Stimulated activated CD8-positive, alpha-beta memory T cell treated with anti-CD3 and anti-CD28 coated beads, Interleukin-4, amount 100 ng/mL, for 48 hours (primary cell): ENCODE results near the gene TMEM31.

Source experiments
- DNase-seq: peaks from one replicate; pipeline ENCODE4 v3.0.0-alpha.2; 2020

The TMEM31 gene, protein sequence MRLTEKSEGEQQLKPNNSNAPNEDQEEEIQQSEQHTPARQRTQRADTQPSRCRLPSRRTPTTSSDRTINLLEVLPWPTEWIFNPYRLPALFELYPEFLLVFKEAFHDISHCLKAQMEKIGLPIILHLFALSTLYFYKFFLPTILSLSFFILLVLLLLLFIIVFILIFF

DNA sequence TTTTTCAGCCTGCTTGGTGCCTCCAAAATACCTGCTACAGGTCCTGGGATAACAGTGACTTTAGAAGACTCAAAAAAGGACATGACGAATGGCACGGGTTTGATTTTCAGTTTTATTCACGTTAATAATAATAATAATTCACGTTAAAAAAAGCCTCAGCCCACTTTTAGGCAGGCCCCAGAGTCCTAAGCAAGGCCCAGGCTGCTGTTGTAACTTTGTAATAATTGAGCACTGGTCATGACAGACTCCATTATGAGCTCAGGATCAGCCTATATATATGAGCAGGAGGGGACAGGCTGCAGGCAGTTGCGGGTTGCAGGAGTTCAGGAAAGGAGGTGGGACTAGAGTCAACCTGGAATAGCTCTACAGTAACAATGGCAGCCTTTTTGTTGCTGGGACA lies at the start of gene TMEM31:
TSS of gene TMEM31 (plus strand) at position 301 of the 400 bp plus-strand sequence. CDS start 1,350 bp downstream, outside the sequence.
- DNase-seq, result no peak

DNA sequence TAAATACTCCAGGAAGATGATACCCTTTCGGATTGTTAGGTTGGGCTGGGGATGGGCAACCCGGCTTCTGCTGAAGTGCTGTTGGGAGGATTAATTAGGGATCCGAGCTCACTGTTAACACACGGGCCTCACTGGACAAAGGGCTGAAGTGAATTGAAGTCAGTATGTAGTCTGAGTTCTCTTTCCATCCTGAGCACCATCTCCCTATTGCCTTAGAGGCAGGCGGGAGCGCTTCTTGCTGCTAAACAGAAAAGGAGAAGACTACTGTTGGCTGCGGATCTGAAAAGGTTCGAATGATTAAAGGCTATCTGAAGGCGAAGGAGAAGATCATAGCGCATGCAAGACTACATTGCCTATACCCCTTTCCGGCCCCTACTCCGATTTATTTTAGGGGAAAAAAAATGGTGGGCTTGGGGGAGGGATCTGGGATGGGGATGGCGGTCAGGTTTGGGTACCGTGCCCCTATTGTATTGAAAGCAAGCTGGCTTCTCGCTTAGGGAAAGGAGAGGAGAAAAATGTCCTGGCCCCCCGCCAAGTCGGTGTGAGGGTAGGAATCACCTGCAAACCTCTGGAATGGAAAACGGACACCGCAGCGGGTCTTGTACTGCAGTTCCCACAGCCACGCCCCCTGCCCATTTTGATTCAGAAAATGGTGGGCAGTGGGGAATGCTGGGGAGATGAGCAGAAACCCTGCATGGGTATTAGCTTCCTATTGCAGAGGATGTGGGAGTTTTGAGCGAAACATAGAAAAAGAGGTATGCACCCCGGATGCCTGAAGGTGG lies 46.5 kb upstream of the TMEM31 start:
- DNase-seq, result no peak

DNA sequence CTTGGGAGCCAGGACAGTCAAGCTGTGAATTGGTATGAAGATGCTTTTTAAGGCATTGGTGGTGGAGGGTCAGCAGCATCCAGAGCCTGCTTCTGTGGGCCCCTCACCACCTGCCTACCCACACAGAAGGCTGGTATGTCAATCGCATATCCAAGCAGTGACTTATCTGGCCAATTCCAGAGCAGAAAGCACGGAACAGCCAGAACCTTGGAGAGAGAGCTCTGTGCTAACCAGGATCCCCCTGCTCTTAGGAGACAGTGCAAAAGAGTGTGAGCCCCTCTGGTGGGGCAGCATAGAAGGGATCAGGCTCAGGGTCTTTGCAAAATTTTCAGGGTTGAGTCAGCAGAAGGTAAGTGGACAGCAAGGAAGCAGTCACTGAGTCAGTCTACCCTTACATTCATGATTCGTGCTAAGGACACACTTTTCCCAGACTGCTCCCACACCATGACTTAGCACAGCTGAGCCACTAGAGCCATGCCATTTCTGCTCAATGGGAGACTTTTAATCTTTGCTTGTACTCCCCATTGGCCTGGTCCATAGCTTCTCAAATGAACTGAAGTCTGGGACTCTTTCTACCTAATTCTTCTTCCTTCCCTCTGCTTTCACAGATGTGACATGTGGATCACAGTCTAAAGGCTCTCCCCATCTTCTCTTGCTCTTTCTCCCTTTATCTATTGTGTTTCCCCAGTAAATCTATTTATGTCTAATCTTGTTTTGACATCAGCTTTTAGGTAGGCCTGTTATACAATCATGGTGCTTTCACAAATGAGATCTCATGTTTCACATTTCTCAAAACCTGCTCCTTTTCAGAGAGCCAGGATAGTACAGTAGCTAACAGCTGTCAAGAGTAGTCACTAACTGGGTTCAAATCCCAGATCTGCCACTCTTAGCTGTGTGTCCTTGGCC lies 44.3 kb upstream of the TMEM31 start:
- no peak for DNase-seq

DNA sequence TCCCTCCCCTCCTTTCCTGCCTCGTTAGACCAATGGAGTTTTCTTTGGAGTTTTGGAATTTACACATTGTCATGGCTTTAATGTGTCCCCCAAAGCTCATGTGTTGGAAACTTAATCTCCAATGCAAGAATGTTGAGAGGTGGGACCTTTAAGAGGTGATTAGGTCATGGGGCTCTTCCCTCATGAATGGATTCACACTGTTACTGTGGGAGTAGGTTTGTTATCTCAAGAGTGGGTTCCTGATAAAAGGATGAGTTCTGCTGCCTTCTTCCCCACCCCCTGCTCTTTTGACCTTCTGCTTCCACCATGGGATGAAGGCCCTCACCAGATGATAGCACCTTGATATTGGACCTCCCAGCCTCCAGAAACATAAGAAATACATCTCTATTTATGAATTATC lies 41.0 kb upstream of the TMEM31 start:
- DNase-seq, result no peak

DNA sequence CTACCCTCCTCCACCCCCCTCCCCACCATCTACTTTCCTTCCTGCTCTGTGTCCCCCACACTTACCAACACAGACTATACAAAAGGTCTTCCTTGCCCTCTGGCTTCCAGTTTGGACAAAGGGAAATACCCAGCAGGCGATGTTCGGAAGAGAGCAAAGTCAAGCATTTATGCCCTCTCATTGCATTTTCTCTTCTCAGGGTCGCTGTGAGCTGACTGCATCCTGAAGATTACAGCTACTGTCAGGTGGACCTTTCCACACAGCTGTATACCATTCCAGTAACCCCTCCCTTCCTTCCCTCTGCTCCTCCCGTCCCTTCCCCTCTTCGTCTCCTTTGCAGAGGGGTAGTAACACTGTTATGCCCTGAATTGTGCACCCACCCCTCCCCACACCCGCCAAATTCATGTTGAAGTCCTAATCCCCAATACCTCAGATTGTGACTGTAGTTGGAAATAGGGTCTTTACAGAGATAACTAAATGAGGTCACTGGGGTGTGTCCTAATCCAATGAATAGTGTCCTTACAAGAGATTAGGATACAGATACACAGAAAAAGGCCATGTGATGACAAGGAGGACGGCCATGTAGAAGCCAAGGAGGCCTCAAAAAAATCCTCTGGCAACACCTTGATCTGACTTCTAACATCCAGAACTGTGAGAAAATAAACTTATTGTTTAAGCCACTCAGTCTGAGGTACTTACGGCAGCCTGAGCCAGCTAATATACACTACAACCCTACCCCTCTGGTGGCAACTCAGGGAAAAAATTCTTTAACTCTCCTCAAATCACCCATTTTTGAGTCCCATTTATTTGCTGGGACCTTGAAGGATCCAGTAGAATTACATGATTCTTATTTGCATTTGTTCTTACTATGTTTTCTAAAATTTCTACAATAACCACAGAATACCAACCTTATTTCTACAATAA lies 35.9 kb upstream of the TMEM31 start:
- DNase-seq, result no peak

DNA sequence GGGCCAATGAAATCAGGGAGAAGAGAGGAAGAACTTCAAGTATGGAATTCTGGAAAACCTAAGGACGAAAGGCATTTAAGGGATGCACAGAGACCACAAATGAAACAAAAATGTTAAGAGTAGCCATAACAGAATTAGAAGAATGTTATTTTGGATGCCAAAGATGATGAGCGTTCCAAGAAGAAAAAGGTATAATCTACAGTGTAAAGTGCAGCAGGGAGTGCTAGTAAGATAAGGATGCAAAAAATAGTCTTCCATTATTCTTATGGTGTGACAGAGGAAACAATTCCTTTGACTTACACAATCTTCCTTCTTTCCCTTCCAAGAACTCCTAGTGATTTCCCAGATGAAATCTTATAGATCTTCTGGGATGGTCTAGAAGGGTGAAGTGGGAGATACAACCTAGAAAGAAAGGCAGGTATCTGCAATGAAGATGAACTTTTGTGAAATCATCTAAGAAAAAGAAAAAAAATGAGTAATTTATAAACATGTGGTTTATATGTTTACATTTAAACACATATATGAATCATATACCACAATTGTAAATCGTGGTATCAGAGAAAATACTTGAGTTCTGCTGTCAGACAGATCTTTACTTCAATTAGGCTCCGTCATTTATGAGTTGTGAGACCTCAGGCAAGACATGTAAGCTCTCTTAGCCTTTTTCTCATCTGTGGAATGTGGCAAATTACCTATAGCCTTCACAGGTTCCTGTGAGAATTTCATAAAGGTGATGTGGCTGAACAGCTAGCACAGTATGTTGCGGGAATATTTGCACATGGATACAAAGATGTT lies 32.3 kb upstream of the TMEM31 start:
- no peak for DNase-seq

DNA sequence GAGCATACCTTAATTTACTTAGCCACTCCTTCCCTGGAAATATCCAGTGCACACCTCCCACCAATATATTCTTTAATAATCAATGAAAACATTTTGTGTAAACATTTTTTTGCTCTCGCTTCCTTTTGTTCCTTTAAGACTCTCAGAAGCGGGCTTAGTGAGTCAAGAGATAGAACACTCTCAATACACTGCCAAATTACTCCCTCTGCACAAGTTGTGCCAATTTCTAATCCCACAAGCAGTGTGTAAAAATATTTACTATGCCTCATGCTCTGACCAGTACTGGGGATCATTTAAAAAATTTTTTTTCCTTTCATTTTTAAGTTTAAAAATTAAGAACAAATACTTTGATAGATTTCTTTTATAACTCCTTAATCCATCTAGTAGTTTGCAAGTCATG lies 29.3 kb upstream of the TMEM31 start:
- DNase-seq, result no peak

DNA sequence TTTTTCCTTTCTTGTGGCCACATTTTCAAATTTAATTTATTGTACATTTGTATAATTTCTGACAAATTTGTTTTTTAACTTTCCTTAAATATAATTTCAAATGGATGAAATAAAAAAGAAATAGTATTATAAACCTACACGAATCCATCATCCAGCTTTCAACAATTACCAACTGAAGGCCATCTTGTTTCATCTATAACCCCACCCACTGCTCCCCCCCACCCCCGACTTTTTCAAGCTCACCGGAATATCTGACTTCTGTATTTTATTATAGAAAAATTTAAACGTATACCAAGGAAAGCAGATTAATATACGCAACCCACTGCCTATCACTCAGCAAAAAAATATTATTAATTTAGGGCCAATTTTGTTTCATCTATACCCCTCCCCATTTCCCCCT lies 25.3 kb upstream of the TMEM31 start:
- no peak for DNase-seq

DNA sequence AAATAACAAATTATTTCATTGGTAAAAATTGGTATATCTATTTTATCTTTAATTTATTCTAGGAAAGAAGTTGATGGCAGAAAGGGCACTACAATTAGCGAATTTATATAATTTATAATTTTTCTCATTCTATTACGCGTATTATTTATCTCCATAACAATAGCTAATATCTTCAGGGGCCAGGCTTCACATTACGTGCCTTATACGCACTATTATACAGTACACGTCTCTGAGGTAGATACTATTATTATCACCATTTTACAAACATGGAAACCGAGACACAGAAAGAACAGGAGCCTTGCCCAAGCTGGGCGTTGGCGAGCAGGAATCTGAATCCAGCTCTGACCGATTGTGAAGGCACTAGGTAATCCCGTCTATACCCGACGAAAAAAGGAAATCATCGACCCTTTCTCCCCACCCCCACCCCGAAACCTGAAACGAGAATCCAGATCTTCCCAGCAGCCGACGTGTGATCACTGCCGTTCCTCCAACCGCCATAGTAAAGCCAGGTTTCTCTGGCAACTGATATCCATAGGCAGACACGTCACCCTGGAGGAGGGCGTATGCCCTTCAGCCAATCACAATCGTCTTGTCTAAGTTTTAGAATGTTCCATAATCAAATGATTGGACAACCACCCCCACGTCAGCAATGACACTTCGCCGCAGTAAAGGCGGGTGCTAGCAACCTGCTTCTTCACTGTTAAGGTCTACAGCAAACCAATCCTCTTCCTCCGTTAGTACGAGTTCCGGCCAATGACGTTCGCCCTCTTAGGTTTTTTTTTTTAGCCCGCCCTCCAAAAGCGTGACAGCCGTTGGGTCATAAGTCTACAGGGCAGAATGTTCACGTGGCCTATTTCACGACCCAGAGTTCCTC lies 24.3 kb upstream of the TMEM31 start, which contains the start of gene MORF4L2:
TSS of gene MORF4L2 (minus strand) at position 501 of the 874 bp plus-strand sequence. CDS start 9,672 bp downstream, outside the sequence.
- peak; percentile 84 for DNase-seq

DNA sequence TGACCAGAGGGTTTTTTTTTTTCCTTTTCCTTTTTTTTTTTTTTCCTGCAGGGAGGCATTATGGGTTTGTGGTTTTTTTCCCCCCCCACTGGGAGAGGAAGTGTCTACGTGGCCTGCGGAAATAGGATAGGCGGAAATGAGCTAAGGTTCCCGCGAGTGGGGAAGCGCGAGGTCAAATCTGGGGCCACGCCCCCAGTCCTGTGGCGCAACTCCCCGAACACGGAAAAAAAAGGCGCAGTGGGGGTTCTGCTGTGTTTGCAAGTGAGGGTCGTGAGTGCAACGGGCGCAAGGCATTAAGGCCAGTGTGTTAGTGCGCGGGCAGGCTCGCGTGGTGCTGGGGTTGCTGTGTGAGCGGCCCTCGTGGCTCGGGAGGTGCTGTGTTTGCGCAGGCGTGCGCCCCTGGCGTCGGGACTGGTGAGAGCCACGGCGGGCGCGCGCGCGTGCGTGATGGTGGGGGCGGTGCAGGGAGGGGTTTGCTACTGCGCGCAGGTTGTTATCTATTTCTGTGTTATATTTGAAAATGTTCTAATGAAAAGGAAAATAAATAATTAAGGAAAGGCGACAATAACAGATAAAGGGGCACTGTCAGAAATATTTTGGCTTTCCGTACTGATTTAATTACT lies 23.5 kb upstream of the TMEM31 start:
- peak; percentile 88 for DNase-seq

DNA sequence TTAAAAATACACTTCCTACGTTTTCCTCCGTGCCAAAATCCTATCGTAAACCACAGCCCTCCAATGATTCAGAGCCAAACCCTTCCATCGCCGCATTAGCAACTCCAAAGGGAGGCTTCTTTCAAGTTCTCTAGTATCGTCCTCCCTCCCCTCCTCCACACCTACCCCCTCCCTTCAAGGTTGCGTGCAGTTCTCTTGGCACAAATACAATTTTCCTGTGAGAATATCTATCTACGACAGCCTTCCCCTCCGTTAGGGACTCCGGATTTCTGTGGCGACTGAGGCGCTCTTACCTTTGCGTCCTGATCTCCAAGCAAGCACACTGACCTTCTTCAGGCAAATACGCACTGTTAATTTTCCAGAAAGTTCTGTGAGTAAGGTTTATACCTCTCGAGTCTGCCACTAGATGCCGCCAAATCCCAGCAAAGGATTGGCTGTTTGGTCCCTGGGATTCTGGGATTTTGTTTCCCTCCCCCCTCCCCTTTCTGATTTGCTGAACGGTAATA lies 23.0 kb upstream of the TMEM31 start:
- peak; percentile 59 for DNase-seq

DNA sequence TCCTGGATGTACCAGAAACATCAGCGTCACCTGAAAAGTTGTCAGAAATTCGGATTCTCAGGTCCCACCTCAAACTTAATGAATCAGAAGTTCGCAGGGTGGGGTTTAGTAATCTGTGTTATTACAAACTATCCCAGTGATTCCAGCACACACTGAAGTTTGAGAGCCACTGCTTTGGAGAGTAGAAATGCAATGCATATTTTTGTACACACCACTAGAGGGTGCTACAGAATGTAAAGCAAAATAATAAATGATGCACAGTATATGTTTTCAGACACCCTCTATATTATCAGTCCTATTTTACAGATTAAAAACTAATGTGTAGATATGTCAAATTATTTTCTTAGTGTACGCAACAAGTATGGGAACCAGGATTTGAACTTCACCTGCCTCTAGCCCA lies 21.8 kb upstream of the TMEM31 start:
- DNase-seq, result no peak

DNA sequence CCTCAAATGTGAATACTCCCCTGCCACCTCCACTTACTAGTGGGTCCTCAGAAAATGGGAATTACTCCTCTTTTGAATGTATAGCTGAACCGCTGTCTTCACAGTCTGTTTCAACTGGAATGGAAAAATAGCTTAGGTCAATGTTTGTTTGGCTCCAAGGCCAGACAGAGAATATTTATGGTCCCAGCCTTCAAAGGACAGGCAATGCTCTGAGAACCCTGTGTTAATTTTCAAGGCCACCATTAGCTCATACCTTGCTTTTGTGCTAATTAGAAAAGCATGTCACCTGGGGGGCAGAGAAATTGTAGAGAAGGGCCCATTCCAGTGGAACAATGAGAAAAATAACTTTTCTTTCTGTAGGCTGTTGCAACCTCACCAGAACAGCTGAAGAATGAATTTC lies 19.6 kb upstream of the TMEM31 start:
- DNase-seq, result no peak

DNA sequence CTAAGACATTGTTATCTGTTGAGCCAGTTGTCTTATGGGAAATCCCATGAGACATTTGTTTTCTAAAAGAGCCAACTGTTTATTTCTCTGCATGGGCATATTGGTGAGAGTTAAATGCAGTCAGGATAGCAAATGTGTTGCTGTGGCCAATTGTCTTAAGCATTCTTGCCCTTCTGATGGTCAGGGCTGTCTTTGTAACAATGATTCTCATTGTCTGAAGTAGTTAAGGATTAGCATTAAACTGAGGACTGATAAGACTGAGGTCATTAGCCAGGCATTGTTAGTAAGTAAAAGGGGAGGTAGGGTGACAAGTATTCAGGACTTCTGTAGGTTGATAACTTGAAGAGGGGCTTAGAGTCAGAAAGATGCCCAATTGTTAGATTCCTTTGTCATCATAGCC lies 13.0 kb upstream of the TMEM31 start:
- DNase-seq, result no peak

DNA sequence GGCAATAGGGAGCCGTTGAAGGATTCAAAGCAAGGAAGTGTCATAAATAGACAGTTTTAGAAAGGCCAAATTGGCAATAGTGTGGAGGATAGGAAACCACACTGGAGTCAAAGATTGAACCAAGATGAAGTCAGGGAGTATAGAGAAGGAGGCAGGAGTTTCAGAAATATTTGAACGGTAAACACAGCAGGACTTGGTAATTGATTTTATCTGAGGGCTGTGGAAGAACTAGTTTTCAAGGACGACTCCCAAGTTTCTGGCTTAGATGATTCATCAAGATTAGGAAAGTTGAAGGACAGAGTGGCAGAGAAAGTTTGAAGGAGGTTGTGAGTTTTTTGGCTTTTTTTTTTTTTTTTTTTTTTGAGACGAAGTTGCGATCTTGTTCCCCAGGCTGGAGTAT lies 11.5 kb upstream of the TMEM31 start:
- no peak for DNase-seq

DNA sequence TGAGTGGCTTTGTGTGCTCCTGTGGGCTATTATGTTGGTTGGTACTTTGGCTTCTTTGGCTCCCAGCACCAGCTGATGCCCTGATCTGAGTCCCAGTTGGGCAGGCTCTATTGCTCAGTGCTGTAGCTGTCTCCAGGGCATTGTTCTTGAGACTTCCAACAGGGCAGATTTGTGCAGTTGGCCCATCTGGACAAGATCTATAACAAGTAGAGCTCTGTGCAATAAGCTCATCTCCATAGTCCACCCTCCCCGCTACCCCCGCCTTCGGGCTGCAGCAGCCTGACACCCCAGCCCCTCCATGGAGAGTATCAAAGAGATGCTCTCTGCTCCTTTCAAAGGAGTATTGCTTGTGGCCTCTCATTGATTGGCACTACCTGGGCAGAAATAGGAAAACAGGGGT lies 5.8 kb upstream of the TMEM31 start:
- DNase-seq, result no peak

DNA sequence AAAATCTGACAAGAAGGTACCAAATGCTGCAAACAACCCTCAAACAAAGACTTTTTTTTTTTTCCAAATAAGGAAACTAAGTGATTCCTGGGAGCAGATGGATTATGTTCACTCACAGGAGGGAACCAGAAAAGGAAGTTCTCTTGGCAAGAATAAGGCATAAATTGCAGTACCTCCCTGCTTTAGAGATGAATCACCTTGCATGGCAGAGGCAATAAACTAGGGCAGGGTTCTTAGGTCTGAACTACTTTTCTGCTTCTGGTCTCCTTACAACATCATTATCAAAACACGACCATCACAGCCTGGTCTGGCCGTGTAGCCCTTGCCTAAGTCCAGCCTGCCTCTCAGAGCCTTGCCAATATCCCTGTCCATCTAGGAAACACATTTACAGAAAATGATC lies 6.3 kb downstream of the TMEM31 start:
- no peak for DNase-seq

DNA sequence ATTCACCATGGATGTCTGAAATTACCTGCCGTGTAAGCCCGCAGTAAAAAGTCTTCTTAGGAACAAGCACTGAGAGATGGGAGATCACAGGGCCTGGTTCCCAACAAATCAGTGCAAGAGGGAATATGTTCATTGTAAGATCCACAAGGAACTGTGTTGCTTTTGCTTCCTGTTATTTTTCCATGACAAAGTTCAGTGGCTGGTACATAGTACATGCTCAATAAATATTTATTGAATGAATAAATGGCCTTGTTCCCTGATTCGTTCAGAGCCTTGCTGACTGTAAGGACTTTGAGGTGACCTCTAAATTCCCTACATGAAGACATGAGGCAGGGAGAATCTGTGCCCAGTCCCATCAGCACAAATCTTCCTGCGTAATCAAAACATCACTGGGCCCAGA lies 7.4 kb downstream of the TMEM31 start:
- DNase-seq, result no peak

DNA sequence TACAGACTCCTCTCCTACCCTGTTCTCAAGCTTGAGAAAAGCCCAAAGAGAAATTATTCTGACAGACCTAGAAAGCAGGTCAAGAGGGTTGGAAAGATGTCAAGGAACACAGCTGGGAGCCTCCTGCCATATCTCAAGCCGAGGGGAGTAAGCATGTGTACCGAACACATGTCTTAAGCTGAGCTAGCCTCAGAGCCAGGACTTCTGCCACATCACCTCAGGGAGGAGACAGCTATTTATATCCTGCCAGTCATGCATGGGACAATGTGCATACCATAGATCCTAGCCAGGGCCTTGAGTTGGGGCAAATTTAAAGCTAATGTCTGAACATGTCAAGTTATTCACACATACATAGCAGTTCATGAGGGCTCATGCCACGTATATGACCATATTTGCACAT lies 11.8 kb downstream of the TMEM31 start:
- no peak for DNase-seq

DNA sequence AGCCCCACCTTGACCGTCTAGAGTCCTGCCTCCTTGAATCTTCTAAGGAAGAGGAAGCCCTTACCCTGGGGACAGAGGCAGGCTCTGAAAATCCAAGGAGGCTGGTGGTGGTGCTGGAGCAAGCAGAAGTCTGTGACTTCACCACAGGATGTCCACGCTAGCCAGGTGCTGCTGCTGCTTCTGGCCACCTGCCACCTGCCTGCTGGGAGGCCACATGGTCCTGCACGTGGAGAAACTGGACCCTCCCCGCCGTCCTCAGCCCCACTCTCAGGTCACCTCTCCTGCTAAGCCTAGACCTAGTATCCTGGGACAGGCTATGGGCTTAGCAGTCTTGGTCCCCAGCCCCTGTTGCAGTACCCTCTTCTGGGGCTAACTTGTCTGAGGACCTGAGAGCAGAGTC lies 15.8 kb downstream of the TMEM31 start:
- no peak for DNase-seq
